Measurements from ENCODE around the gene KIAA1217.

GRCh38 chr10:24575481-24576002 lies 366.6 kb downstream of the KIAA1217 start:
- TF ChIP-seq, protein P1, sequence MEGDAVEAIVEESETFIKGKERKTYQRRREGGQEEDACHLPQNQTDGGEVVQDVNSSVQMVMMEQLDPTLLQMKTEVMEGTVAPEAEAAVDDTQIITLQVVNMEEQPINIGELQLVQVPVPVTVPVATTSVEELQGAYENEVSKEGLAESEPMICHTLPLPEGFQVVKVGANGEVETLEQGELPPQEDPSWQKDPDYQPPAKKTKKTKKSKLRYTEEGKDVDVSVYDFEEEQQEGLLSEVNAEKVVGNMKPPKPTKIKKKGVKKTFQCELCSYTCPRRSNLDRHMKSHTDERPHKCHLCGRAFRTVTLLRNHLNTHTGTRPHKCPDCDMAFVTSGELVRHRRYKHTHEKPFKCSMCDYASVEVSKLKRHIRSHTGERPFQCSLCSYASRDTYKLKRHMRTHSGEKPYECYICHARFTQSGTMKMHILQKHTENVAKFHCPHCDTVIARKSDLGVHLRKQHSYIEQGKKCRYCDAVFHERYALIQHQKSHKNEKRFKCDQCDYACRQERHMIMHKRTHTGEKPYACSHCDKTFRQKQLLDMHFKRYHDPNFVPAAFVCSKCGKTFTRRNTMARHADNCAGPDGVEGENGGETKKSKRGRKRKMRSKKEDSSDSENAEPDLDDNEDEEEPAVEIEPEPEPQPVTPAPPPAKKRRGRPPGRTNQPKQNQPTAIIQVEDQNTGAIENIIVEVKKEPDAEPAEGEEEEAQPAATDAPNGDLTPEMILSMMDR (IDR thresholded peaks at IDR 0.05; ENCODE audit: low read length): no peak
- TF ChIP-seq EZH2 (IDR thresholded peaks at IDR 0.05; ENCODE audit: borderline replicate concordance, low read length): no peak
